Measurements from ENCODE around the gene ZFAND5.

The ZFAND5 gene

GRCh38 chr9:72326641-72327040 is 38.4 kb downstream of the ZFAND5 start:
- H3K27ac ChIP-seq (ENCODE audit: low read depth, low read length): no peak overlapping the region
- no peak overlapping the region for H2AFZ ChIP-seq (ENCODE audit: low read depth, low read length, severe bottlenecking)
- H3K27me3 ChIP-seq (ENCODE audit: low read length): no peaks in the 10 kb centered on the region
- H3K79me2 ChIP-seq (ENCODE audit: insufficient read depth, low read length): no peaks in the 10 kb centered on the region
- no peak for TF ChIP-seq EZH2phosphoT487 (conservative IDR thresholded peaks at IDR 0.05; ENCODE audit: low read length)
- TF ChIP-seq, protein P1, sequence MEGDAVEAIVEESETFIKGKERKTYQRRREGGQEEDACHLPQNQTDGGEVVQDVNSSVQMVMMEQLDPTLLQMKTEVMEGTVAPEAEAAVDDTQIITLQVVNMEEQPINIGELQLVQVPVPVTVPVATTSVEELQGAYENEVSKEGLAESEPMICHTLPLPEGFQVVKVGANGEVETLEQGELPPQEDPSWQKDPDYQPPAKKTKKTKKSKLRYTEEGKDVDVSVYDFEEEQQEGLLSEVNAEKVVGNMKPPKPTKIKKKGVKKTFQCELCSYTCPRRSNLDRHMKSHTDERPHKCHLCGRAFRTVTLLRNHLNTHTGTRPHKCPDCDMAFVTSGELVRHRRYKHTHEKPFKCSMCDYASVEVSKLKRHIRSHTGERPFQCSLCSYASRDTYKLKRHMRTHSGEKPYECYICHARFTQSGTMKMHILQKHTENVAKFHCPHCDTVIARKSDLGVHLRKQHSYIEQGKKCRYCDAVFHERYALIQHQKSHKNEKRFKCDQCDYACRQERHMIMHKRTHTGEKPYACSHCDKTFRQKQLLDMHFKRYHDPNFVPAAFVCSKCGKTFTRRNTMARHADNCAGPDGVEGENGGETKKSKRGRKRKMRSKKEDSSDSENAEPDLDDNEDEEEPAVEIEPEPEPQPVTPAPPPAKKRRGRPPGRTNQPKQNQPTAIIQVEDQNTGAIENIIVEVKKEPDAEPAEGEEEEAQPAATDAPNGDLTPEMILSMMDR (IDR thresholded peaks at IDR 0.05; ENCODE audit: insufficient read depth, low read length, poor library complexity, severe bottlenecking): no peak
- no peaks in the 10 kb centered on the region for H3K9me2 ChIP-seq (replicated peaks; ENCODE audit: insufficient read depth, low read length)
- H3K4me2 ChIP-seq (ENCODE audit: low read depth, low read length, poor library complexity, severe bottlenecking): no peak overlapping the region
- no peaks in the 10 kb centered on the region for H3K36me3 ChIP-seq (ENCODE audit: low read length)
- no peaks in the 10 kb centered on the region for H3F3A ChIP-seq (ENCODE audit: insufficient read depth)
- H4K20me1 ChIP-seq (ENCODE audit: low read depth, low read length): no peaks in the 10 kb centered on the region
- no peak overlapping the region for H3K9ac ChIP-seq (ENCODE audit: low read length)
- H3K4me3 ChIP-seq (ENCODE audit: insufficient read depth, low read length, poor library complexity, severe bottlenecking): no peak overlapping the region
- no peaks in the 10 kb centered on the region for H3K9me3 ChIP-seq (ENCODE audit: insufficient read depth, low read length)

DNA sequence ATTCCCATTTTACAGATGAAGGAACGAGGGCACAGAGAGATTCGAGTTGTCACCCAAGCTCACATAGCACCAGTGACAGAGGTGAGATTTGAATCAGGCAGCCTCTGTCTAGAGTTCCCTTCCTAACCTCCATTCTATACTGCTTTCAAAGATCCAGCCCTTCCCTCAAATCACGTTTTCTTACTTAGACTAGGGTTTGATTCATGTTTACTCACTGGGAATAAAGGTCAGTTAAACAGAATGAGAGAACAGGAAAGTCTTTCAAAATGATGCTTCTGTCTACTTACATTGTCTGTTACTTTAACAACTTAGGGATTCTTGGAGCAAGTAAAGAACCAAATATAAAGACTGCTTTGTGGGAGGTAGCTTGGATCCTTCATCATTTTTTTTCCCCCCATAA is 40.0 kb downstream of the ZFAND5 start:
- Histone ChIP-seq H3K4me2 (ENCODE audit: low read depth, low read length, poor library complexity, severe bottlenecking) (no peak overlapping the region), H3K36me3 (ENCODE audit: low read length) (no peaks in the 10 kb centered on the region), H4K20me1 (ENCODE audit: low read depth, low read length) (no peaks in the 10 kb centered on the region), H3K27me3 (ENCODE audit: low read length) (no peaks in the 10 kb centered on the region), H3K9ac (ENCODE audit: low read length) (no peak overlapping the region), H3K27ac (ENCODE audit: low read depth, low read length) (no peak overlapping the region), H3K9me2 (replicated peaks; ENCODE audit: insufficient read depth, low read length) (no peaks in the 10 kb centered on the region), H3K79me2 (ENCODE audit: insufficient read depth, low read length) (no peaks in the 10 kb centered on the region), H3K9me3 (ENCODE audit: insufficient read depth, low read length) (no peaks in the 10 kb centered on the region), H3F3A (ENCODE audit: insufficient read depth) (no peaks in the 10 kb centered on the region), H3K4me3 (ENCODE audit: insufficient read depth, low read length, poor library complexity, severe bottlenecking) (no peak overlapping the region), H2AFZ (ENCODE audit: low read depth, low read length, severe bottlenecking) (no peak overlapping the region)
- TF ChIP-seq EZH2phosphoT487 (conservative IDR thresholded peaks at IDR 0.05; ENCODE audit: low read length): no peak
- TF ChIP-seq, protein P1 (IDR thresholded peaks at IDR 0.05; ENCODE audit: insufficient read depth, low read length, poor library complexity, severe bottlenecking): no peak

DNA sequence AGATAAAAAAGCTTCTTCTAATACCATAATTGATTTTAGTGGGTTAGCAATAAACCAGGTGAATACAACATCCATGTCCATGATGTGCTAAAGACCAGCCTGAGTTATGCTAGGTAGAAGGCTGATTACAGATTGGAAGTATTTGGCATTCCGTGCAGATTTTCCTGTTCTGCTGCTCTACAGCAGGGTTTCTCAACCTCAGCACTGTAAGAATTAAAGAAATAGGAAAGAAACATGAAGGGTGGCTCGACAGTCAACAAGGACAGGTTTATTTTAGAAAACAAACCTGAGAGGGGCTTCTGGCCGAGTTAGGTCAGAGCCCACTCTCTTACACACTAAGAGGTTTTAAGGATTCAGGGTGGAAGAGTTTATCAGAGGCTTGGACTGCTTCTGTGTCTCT is 42.3 kb downstream of the ZFAND5 start:
- Histone ChIP-seq H4K20me1 (ENCODE audit: low read depth, low read length) (no peaks in the 10 kb centered on the region), H3K9me2 (replicated peaks; ENCODE audit: insufficient read depth, low read length) (no peaks in the 10 kb centered on the region), H3K27me3 (ENCODE audit: low read length) (no peaks in the 10 kb centered on the region), H2AFZ (ENCODE audit: low read depth, low read length, severe bottlenecking) (no peak overlapping the region), H3K79me2 (ENCODE audit: insufficient read depth, low read length) (no peaks in the 10 kb centered on the region), H3K36me3 (ENCODE audit: low read length) (no peaks in the 10 kb centered on the region), H3K27ac (ENCODE audit: low read depth, low read length) (no peak overlapping the region), H3K9me3 (ENCODE audit: insufficient read depth, low read length) (no peaks in the 10 kb centered on the region), H3K4me3 (ENCODE audit: insufficient read depth, low read length, poor library complexity, severe bottlenecking) (no peak overlapping the region), H3K4me2 (ENCODE audit: low read depth, low read length, poor library complexity, severe bottlenecking) (no peak overlapping the region), H3F3A (ENCODE audit: insufficient read depth) (no peaks in the 10 kb centered on the region), H3K9ac (ENCODE audit: low read length) (no peak overlapping the region)
- no peak for TF ChIP-seq EZH2phosphoT487 (conservative IDR thresholded peaks at IDR 0.05; ENCODE audit: low read length)
- TF ChIP-seq, protein P1 (IDR thresholded peaks at IDR 0.05; ENCODE audit: insufficient read depth, low read length, poor library complexity, severe bottlenecking): no peak
